ENCODE data around the gene PAFAH2.
"Not testable (repeated sequence)": the region's sequence is repeated elsewhere in the genome, so short reads cannot be mapped to it uniquely, and the experiment has no call there.

The PAFAH2 gene

DNA sequence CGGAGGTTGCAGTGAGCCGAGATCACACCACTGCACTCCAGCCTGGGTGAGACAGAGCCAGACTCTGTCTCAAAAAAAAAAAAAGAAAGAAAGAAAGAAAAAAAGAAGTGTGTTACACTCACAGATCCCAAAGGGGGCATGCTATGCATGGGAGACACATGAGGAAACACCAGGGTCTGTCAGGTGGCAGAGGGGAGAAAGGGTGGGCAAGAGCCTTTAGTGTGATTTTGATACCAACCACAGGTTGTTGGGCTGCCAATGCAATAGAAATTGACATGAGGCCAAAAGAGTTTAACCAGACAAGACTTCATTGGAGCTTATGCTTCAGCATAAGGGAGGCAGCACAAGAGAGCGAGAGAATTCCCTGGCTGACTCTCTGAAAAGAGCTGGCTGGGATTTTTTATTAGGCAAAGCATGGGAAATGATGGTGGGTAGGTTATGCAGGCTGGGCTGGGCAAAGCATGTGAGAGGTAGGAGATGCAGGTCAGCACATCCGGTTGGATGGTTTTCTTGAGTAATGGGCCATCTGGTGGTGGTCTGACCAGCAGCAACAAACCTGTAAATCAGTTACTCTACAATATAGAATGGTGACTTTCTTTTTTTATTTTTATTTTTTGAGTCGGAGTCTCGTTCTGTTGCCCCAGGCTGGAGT lies 12.1 kb upstream of the PAFAH2 start:
- no peak for DNase-seq

DNA sequence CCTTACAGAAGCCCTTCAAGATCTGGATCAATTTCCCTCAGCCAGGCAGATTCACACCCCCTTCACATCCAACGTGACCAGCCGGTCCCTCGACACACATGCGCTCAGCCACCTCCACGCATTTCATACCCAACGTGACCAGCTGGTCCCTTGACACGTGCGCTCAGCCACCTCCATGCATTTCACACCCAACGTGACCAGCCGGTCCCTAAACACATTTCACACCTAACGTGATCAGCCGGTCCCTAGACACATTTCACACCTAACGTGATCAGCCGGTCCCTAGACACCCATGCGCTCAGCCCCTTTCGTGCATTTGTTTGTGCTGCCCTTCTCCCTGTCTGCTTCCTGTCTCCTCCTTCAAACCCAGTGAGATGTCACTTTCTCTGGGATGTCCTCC lies 8.8 kb upstream of the PAFAH2 start:
- DNase-seq, result no peak

DNA sequence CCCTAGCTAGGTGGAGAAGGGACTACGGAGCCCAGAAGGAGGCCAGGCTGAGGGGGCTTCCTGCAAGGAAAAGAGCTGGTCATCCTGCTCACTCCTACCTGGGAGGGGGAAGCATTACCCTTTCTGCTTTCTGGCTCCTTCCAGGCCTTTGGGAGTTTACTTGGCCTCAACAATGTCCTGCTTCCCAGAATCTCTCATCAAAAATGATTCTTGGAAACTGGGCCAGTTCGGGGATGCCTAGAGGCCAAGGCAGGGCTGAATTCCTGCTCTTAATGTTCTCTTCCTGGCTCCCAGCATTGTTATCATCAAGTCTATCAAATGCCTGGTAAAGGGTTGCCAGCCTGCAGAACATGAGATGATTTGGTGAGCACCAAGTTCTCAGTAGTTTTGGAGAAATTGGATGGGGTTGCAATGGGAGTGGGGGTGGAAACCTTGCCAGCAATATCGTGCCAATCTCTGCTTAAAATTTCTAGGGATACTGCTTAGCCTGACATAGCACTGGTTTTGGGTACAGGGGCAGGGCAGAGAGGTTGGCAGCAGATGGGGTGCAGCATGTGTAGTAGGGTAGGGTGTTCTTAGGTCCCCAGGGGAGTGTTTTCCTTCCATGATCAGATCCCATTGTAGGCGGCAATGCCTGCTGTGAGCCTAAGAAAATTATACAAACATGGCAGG lies 7.7 kb upstream of the PAFAH2 start:
- DNase-seq, result no peak

DNA sequence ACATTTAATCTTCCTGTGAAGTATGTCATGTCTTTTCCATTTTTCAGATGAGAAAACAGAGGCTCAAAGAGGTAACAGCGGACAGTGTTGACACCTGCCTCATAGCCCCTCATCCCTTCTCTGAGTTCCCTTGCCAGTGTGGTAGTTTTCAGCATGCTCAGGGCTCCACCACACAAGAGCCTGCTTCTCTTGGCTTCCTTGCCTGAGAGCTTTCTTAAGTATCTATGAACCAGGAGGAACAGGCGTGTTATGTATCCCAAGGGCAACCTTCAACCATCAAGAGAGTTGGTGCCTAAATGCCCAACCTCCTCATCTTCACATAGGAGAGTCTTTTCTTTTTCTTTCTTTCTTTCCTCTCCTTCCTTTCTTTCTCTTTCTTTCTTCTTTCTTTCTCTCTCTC lies 5.9 kb upstream of the PAFAH2 start:
- DNase-seq, result no peak

DNA sequence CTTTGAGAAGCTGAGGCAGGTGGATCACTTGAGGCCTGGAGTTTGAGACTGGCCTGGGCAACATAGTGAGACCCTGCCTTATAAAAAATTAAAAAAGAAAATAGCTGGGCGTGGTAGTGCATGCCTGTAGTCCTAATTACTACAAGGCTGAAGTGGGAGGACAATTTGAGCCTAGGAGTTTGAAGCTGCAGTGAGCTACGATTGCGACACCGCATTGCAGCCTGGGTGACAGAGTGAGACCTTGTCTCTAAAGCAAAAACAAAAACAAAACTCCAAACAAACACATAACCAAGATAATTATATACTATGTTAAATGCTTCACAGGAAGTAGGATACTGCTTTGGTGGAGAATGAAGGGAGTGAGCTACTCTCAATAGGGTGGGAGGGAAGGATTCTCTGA lies 5.4 kb upstream of the PAFAH2 start:
- no peak for DNase-seq

DNA sequence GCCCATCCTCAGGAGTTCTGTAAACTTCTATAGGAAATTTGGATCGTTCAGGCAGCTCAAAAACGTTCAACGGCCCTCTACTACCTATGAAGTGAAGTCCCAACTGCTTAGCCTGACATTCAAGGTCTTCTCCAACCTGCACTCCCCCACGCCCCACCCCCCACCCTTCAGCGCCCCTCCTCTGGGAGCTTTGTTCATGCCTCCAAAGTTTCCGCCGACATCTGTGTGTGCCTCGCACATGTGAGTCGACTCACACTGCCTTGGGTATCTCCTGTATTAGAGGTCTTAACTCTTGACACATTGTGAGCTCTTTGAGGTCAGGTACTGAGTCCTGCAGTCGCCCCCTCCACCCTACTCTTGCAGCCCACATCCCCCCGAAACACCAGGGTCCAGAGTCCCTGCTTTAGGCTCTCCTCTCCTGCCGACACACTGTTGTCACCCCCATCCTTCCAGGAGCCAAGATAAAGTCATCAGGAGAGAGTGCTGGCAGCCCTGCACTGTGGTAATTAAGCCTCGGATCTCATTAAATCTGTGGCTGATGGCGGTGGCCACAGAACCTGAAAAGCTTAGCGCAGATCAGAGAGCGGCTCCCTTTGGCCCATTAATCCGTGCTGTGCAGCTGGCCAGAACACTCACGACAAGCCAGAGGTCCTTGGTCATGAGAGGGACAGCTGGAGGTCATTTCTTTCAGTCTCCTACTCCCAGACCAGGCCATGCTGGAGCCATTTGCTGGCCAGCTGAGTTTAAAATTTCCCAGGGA lies 1.4 kb upstream of the PAFAH2 start:
- DNase-seq, result no peak

DNA sequence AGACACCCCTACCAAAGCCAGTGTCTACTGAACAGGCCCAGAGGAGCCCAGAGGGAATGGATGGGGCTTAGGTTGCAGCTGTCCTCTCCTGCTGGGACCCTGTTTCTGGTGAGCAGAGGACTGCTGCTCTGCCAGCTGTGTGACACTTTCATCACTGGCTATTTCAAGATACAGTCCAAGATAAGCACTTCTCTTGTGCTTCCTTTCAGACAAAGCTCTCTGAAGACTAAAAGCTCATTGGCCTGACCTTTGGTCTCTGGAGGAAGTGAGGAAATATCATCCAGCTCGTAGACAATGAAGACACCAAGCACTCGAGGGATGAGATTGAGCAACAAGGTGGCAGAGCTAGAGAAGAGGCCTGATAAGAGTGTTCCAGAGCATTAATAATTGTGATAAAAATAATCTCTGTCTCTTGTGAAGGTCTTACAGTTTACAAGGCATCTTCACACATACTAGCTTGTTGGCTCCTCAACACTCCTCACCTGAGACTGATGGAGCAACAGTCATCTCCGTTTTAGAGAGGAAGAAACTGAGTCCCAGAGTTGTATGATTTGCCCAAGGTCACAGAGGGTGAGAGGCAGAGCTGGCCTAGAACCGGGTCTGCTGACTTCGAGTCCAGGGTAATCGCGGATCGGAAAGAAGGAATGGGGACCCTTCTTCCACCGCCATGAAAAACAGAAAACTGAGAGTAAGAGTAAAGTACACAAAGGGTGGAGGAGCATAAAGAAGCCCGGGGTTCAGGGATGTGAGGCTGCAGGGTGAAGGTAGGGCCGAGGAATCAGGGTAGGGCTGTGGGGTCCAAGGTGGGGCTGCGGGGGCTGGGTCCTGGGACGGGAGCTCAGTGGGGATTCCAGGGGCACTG lies 666 bp downstream of the PAFAH2 start:
- DNase-seq, result no peak

DNA sequence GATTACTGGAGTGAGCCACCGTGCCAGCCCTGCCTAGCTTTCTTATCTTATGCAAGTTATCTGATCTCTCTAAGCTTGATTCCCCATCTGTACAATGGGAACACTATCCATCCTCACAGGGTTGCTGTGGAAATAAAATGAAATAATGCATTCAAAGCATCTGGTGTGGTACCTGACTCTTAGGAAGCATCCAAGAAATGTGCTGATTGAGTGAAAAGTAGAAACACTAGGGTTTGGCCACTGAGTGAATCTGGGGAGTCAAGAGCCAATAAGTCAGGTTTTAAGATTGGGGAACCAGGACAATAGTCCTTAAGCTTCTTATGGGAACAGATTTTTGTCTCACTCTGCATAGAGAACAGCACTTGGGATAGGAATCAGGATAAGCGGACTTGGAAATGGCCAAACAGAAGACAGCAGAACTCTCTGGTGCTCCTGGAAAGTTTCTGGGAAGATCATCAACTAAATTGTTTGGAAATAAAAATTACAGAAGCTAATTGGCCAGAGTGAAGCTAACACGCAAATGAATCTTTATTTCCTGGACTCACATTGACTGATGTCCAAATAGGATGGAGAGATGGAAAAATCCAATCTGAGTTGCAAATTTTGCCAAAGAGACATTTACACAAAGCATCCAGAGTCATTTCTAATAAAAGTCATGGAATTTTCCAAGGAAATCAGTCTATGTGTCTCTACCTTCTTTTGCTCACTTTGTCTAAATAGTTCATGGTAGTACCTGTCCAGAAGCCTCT lies 3.3 kb downstream of the PAFAH2 start:
- DNase-seq, result no peak

DNA sequence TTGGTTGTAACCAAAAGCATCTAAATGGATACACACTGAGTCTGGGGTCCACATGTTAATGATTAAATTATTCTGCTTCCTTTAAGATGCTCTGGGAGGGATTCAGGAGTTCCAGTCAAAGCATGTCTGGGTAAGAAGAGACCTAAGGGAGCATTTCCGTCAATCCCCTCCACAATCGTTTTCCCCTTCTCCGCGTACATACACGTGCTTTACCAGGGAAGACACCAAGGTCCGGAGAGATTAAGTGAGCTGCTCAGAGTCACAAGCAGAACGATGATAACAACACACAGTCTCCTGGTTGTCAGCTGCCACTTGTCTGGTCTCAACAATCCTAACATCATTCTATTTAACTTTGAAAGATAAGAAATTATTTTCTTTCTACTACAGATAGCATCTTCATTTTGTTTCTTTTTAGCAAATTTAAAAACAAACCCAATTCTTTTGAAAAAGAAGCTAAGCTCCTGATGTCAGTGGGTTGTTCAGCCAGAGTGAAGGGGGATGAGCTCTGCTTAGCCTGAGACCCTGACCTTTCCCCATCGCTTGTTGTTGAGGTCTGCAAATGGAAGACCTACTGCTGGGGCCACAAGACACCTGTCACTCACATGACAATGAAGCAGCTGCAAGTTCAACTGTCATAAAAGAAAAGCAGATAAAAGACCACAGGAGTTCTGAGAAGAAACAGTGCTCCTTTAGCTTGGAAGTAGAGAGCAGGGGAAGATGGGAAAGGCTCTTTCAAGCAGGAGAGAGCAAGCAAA lies 4.5 kb downstream of the PAFAH2 start:
- no peak for DNase-seq

DNA sequence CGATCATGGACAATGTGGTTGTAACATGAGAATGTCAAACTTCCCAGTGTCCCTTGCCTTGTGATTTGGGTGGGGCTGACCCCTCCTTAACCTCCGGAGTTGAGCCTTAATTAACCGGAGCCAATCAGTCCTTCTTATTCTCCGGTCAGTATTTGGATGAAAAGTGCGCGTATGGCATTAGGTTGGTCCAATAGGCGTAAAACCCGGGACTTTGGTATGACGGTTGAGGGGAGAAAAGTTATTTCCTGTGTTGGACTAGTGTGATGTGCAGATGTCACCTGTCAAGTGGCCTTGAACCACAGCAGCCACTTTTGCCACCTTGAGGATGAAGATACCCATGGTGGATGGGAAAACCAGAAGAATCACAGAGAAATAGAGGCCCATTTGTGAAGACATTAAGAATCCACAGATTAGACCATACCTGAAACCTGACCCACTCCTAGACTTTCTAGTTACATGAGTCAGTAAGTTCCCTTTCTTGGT lies 5.1 kb downstream of the PAFAH2 start:
- DNase-seq, result no peak

DNA sequence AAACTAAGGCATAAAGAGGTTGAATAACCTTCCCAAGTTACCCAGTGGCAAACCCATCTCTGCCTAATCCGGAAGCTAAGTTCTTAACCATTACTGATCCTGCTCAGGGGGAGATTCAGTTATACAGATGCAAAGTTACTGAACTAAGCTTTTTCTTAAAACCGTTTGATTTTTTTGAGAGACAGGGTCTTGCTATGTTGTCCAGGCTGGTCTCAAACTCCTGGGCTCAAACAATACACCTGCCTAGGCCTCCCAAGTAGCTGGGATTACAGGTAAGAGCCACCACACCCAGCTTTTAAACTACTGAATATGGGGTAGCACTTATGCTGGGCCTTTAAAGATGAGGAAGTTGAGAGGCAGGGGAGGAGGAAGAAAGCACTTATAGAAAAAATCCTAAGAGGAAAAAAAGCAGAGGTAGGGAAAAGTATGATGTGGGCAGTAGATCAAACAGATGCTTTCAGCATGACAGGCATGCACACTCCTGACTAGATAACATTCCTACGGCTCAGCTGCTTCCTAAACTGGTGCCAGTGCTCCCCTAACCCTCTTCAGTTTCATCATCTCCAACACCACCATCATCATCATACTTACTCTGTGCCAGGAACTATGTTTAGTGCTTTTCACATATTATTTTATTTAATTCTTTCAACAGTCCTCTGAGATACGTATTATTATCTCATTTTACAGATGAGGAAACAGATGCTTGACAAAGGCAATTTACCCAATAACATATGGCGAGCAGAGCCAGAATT lies 5.8 kb downstream of the PAFAH2 start:
- DNase-seq, result no peak

DNA sequence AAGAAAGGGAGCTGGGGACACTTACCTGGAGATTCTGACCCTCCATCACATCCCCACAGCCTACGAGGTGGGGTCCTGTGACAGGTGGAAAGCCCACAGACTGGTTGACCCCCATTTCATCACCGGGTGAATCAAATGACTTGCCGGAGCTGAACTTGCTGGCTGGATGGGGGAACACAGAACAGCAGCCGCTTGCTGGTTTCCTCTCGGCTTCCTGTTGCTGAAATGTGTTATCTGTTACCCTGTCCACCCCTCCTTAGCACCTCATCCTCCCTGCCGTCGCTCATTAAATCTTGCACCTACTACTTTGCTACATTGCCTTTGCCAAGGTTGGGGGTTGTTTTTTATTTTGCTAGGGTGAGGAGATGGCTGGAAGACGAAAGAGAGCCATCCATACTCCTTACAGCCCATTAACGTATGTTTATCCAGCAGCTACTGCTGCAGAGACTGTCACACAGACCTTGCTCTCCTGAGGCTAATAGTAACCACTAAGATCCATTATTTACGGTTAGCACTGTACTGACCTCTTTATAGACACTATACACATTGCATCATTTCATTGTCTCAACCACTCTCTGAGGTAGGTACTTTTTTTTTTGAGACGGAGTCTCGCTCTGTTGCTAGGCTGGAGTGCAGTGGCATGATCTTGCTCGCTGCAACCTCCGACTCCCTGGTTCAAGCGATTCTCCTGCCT lies 7.0 kb downstream of the PAFAH2 start:
- DNase-seq, result peak; percentile 43

DNA sequence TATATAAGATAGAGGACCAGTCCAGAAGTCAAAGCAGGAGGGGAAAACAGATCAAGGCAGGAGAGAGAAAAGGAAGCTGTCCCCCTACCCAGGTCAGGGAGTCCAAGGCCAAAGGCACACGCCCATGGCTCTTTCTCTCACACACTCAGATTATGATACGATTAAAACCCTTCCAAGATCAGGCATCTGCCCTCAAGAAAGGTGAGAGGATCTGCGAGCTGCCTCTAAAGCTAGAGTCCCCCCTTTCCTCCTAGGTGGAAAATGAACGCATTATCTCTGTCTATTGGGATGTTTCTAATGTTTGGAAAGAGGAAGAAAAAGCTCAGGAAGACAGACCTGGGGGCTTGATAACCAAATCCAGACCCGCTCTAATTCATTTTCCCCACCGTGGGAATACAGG lies 7.6 kb downstream of the PAFAH2 start:
- DNase-seq, result no peak

DNA sequence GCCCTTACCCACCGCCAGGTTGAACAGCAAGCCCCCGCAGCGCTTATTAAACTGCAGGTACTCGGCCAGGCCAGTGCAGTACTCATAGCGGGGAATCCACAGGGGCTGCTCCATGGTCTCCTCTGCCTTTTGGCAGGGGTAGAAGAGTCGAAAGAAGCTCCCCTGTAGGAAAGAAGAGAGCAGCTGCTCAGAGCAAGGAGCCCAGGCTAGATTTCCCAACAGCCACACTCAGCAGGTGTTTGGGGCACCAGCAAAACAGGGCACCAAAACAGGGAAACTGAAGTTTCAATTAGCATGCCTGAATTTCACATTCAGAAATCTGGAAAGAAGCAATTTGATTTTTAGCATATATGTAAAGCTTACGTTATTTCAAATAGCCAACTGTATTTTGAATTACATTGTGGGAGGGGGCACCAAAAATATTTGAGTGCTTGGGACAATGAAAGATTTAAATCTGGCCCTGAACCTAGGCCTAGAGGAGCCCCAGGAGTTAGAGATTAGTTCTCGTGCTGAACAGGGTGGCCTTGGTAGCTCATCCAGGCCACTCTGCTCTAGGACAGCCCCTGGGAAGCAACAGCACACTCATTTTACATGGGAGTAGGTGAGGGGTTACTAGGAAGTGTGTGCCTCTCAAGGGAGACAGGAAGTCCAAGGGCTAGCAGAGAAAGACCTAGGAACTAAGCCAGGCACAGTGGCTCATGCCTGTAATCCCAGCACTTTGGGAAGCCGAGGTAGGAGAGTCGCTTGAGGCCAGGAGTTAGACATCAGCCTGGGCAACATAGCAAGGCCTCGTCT lies 8.2 kb downstream of the PAFAH2 start:
- DNase-seq, result no peak

DNA sequence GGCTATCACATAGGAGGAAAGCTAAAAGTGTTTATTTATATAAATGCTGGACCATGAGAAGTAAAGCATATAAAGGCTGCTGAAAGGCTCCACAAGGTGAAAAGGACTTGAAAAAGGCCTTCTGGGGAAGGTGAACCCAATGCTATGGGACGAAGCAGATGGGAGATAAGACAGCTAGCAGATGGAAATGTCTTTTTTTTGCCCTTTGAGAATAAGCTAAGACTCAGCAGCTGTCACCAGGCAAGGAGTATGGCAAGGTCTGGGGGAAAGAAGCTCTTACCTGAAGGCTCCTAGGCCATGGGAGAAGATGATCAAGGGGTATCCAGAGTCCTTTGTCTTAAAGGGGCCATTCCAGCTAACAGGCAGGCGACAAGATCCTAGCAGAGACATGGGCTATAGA lies 9.9 kb downstream of the PAFAH2 start:
- DNase-seq, result no peak

DNA sequence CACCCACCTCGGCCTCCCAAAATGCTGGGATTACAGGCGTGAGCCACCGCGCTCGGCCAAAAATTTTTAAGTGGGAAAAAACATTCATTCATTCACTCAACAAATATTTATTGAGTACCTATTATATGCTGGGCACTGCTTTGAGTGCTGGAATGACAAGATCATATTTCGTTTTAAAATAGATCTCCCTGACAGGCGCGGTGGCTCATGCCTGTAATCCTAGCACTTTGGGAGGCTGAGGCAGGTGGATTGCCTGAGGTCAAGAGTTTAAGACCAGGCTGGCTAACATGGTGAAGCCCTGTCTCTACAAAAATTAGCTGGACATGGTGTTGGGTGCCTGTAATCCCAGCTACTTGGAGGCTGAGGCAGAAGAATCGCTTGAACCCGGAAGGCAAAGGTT lies 11.1 kb downstream of the PAFAH2 start:
- DNase-seq, result not testable (repeated sequence)

DNA sequence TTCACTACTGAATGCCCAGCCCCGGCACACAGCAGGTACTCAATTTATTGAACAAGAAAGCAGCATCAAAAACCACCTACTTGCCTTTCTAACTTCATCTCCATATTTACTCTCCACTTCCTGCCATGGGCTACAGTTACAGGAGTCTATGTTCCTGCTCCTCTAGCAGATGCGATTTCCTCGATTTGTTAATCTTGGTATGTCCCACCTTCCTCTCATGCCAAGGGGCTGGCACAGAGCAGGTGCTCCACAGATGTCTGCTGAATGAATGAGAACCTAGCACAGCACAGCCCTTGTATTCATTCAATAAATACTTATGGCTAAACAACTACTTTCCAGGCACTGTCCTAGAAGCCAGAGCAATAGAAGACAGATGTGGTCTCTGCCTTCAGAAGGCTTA lies 12.2 kb downstream of the PAFAH2 start:
- DNase-seq, result no peak

DNA sequence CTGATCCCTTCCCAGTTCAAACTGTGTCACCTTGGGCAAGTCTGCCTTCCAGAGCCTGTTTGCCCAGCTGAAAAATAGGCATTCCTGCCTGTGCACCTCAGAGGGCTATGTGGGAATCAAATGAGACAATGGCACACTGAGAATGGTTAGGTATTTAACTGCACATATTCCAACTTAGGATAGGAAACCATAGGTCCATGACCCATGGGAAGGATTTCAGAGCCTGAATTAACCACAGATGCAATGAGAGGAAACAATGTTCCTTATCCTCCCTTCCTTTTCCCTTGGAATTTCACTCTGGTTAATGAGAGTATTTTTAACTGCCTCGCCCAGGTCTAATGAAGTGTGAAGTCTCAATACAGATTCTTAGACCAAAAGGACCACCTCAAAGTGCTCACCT lies 12.7 kb downstream of the PAFAH2 start:
- no peak for DNase-seq

DNA sequence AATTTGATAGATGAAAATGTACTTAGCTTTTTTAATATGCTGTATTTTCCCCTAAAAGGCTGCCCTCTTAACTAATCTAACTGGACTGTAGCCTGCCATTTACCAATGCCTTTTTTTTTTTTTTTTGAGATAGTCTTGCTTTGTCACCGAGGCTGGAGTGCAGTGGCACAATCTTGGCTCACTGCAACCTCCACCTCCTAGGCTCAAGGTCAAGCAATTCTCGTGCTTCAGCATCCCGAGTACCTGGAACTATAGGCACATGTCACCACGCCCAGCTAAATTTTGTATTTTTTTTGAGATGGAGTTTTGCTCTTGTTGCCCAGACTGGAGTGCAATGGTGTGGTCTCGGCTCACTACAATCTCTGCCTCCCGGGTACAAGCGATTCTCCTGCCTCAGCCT lies 18.7 kb downstream of the PAFAH2 start:
- DNase-seq, result no peak

Measured in activated CD4-positive, alpha-beta T cell treated with anti-CD3 and anti-CD28 coated beads, Interleukin-2, amount 50 U/mL, for 1 hour (primary cell).